GM21381 (cell line): ENCODE measurements around the gene ELOVL3.

Experiments
- ATAC-seq: cut with Tn5 transposase; IDR thresholded peaks from one replicate; pipeline ENCODE4 v1.9.1; 2021; ENCODE audit warnings: mild to moderate bottlenecking, moderate library complexity; ENCODE audit not compliant: unreplicated experiment

ELOVL3 gene

DNA sequence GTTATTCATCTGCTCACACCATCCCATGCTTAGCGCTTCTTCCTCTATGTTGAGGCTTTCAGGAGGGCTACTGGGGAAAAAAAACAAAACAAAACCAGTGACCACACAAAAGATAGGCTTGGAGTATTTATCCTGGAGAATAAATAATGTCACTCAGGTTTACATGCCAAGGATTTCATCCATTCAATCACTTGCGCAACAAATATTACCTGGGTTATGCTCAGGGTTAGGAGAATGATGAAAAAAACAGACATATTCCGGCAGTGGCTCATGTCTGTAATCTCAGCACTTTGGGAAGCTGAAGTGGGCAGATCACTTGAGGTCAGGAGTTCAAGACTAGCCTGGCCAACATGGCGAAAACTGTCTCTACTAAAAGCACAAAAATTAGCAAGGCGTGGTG lies 3.3 kb upstream of the ELOVL3 start:
- ATAC-seq = no peak

DNA sequence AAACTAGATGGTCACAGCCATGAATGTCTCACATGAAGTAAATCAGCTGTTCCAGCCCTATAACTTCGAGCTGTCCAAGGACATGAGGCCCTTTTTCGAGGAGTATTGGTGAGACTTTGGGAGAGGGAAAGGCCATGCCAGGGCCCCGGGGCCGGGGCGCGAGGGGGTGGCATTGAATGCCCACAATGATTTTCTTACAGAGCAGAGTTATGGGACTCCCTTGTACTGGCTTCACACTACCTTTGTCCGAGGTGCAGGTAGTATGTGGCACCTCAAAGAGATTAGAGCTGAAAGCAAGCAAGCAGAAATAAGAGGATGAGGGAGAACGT lies 407 bp downstream of the ELOVL3 start:
- no peak for ATAC-seq

GRCh38 chr10:102227050-102227449 lies 951 bp downstream of the ELOVL3 start:
- no peak for ATAC-seq

DNA sequence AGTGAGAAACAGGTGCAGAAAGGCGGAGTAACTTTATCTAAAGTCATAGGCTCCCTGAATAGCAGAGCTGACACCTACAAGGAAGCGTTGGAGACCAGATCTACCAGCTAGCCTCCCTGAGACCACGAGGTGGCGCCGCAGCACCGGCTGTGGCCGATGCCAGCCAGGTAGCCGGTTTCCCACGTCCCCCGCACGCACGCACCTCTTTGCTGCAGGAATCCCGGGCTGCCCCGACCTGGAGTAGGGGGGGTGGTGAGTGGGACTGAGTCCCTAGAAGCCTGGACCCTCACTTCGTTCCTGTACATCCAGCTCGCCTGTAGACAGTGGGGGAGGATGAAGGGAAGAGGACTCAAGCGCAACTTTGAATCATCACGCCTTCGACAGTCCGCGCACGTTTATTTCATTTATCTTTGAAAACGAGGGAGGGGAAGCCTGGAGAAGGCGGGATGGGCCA lies 3.7 kb downstream of the ELOVL3 start:
- ATAC-seq = no peak

DNA sequence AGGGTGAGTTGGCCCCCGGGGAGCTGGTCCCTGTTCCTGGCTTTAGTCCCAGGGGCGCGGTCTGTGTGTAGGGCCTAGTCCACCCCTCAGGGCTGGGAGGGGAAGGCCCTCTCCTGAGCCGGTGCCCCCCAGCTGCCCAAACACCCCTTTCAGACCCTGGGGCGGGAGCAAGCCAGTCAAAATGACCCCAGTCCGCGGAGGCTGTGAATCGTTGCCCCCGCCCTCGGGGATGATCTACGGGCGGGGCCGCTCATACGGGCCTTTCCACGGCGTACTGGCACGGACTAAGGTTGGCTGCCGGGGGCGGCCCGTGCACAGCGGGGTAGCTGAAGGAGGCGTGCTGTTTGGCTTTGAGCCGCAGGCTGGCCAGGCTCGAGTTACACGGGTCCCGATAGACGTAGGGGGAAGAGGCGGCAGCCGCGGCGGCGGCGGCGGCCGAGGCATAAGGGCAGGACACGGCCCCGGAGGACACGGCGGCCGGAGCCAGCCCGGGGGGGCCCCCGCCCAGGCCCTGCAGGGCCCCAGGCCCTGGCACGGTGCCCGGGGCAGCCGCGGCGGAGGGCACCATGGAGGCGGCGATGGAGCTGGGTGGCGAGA lies 4.3 kb downstream of the ELOVL3 start:
- ATAC-seq = no peak

GRCh38 chr10:102230861-102231356 lies 4.8 kb downstream of the ELOVL3 start:
- ATAC-seq = no peak

DNA sequence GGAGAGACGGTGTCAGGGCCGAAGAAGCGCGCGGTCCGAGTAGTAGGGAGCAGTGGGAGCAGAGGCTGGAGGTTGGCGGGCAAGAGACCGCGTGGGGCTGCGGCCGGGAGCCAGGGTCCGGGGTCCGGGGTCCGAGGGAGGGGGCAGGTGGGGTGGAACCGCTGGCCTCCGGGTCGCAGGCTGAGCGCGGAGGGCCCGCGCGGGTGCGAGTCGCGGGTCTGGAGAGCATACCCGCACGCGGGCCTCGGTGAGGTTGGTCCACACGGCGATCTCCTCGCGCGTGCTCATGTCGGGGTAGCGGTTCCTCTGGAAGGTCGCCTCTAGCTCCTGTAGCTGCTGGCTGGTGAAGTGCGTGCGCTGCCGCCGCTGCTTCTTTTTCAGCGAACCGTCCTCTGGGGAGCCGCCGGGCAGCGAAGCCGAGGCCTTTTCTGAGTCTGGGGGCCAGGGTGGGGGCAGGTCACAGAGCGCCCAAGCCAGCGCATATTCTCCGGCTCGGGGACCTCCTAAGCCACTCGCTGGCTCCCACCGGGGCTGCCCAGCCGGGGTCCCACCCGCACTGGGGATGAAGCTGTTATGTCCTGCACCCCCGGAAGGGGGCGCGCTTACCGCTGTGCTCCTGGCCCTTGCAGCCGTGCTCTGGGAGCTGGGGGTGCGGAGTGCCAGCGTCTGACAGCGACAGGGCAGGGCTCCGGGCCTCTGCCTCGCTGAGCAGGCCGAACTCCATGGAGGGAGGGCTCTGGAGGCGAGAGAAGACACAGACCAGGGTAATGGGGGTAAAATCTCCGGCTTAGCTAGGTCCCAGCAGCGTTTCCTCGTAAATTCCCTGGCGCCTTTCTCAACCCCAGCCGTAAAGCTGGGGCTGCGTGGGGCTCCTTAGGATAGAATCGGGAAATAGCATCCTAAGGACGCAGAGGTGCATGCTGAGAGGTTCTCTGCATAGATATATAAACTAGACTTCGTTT lies 5.5 kb downstream of the ELOVL3 start:
- no peak for ATAC-seq

GRCh38 chr10:102233997-102234396 lies 7.9 kb downstream of the ELOVL3 start:
- ATAC-seq = no peak

DNA sequence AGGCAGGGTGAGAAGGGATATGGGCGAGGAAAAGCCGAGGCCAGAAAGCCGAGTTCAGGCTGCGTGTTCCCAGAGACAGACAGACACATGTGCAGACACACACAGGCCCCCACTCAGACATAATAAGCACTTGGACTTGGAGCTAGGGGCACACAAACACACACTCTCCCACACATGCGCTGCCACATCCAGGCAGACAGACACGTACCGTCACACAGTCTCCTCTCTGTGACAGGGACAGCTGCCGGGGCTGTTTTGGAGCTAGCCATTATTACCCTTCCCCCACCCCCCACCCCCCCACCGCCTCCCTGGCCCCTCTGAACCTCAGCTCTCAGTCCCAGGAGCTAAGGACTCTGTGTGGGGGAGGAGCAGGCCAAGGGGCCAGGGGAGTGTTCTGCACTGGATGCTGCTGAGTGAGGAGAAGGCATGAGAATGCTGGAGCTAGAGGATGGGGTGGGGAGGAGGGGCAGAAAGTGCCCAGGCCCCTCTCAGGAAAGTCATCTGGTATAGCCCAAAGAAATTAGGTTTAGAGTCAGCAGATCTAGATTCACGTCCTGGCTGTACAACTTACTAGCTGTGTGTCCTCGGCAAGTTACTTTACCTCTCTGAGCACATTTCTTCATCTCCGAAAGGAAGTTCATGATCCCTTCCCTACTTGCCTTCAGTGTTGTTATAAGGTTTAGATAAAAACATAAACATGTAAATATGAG lies 8.9 kb downstream of the ELOVL3 start:
- no peak for ATAC-seq

GRCh38 chr10:102235598-102235920 lies 9.5 kb downstream of the ELOVL3 start:
- no peak for ATAC-seq

DNA sequence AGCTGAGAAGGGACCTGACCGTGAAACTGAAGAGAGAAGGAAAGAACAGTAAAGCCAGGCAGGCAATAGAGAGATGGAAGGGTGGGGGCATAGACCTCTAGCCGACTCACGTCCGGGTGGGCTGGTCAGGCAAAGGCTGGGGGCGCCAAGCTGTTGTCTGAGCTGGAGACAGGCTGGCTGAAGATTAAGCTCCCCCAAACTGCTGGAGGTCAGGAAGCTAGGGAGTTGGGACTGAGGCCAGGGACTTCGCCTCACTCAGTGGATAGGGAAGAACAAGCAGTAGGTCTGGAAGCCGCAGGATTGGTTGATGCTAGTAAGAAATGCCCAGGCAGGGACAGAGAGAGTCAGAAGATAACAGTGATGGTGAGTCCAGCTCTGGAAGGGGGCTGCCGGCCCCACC lies 9.9 kb downstream of the ELOVL3 start:
- ATAC-seq = no peak

GRCh38 chr10:102237711-102238252 lies 11.7 kb downstream of the ELOVL3 start:
- no peak for ATAC-seq

DNA sequence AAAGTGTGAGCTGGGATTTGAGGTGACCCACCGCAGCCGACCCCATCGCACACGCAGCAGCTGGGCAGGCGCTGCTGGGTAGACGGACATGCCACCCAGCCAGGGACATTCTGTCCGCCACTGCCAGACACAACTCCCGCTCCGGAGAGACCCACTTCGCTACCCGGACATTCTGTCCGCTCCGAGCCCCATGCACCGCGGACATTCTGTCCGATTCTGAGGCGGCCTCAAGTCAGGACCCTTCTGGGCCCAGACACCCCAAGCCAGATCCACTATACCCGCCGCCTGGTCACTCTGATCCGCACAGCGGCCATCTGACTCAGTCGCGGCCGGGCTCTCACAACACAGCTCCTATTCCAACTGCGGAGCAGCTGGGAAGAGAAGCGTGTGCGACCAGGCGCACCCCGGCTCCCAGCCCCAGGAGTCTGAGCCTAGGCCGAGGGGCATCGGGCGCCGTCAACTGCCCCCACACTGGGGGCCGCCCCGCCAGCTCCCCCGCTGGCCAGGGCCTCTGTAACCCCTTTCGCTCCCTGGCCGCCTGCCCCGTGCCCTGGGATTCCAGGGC lies 14.4 kb downstream of the ELOVL3 start:
- ATAC-seq = no peak

GRCh38 chr10:102241032-102241443 lies 14.9 kb downstream of the ELOVL3 start:
- no peak for ATAC-seq

DNA sequence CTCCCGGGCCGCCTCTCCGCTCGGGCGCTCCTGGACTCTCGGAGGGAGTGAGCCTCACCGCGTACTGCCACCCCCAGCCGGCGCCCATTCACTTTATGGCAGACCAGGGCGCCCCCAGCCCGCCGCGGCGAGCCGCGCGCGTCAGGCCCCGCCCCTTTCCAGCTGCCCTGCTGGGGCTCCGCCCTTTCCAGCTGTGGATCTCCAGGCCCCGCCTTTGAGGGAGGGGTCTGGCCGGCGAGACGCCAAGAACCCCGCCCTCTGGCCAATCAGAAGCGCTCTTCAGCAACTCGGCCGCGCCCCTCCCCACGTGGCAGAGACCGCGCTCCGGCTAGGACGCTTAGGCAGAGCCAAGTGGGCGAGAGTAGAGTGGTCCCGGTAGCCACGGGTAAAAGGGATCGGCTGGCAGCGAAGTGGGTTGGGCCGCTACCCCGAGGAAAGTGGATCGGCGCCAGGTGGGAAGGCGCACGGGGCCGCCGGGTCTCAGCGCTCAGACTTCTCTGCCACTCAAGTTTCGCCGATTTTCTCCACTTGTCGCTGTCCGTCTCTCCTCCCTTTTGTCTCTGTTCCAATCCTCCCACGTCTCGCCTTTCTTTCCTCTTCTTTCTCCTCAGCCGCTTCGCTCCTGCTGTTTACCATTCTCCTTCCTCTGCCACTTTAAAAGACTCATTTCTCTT lies 15.5 kb downstream of the ELOVL3 start, which contains the start of gene PITX3:
Gene PITX3, minus strand, starts transcription at position 69 of the 674 bp plus-strand sequence. CDS start 9,432 bp downstream, outside the sequence.
- ATAC-seq = peak; percentile 33

DNA sequence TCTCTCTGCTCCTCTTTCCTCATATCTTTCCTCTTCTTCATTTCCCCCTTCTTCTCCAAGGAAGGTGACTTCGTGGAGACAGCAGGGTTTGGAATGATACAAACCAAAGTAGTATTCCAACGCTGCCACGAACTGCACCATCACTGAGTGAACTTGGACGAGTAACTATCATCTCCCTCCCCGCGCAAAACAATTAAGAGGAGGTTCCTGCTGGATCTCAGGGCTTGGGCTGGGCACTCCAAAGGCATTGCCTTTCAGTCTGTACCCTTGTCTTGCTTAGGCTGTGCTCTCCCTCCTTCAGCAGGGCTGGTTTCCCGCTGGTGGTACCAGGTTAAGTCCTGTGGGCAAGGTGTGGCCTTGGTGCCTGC lies 16.0 kb downstream of the ELOVL3 start:
- no peak for ATAC-seq

- no peak for ATAC-seq
Observed at GRCh38 chr10:102243309-102243708, 17.2 kb downstream of the ELOVL3 start.

- ATAC-seq = peak; percentile 84
Observed at GRCh38 chr10:102245082-102245931, 19.2 kb downstream of the ELOVL3 start, which contains the start of gene GBF1. Gene GBF1, plus strand, starts transcription at chr10:102245532. Its CDS starts 13,407 bp downstream, at chr10:102258939.

GRCh38 chr10:102245932-102246251 lies 19.8 kb downstream of the ELOVL3 start:
- no peak for ATAC-seq

DNA sequence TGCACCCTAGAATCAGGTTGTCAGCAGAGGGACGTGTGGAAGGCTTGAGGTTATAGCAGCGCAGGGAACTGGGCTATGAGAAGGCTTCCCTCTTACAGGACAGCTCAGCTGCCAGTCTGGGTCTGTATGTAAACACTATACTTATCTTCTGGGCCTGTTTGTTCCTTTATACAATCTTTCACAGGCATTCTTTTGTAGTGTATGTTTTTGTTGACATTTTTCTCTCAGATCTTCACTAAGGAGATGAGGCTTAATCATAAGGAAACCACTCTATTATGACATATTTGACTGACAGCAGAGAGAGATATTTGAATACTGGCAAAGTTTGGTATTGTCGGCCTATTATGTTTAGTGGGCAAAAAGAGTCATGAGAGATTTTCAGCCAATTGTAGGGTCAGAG lies 20.2 kb downstream of the ELOVL3 start:
- ATAC-seq = no peak
